Measurements from ENCODE around the gene PTH2R.
"Not testable (repeated sequence)": the region's sequence is repeated elsewhere in the genome, so short reads cannot be mapped to it uniquely, and the experiment has no call there.

PTH2R gene, protein sequence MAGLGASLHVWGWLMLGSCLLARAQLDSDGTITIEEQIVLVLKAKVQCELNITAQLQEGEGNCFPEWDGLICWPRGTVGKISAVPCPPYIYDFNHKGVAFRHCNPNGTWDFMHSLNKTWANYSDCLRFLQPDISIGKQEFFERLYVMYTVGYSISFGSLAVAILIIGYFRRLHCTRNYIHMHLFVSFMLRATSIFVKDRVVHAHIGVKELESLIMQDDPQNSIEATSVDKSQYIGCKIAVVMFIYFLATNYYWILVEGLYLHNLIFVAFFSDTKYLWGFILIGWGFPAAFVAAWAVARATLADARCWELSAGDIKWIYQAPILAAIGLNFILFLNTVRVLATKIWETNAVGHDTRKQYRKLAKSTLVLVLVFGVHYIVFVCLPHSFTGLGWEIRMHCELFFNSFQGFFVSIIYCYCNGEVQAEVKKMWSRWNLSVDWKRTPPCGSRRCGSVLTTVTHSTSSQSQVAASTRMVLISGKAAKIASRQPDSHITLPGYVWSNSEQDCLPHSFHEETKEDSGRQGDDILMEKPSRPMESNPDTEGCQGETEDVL

DNA sequence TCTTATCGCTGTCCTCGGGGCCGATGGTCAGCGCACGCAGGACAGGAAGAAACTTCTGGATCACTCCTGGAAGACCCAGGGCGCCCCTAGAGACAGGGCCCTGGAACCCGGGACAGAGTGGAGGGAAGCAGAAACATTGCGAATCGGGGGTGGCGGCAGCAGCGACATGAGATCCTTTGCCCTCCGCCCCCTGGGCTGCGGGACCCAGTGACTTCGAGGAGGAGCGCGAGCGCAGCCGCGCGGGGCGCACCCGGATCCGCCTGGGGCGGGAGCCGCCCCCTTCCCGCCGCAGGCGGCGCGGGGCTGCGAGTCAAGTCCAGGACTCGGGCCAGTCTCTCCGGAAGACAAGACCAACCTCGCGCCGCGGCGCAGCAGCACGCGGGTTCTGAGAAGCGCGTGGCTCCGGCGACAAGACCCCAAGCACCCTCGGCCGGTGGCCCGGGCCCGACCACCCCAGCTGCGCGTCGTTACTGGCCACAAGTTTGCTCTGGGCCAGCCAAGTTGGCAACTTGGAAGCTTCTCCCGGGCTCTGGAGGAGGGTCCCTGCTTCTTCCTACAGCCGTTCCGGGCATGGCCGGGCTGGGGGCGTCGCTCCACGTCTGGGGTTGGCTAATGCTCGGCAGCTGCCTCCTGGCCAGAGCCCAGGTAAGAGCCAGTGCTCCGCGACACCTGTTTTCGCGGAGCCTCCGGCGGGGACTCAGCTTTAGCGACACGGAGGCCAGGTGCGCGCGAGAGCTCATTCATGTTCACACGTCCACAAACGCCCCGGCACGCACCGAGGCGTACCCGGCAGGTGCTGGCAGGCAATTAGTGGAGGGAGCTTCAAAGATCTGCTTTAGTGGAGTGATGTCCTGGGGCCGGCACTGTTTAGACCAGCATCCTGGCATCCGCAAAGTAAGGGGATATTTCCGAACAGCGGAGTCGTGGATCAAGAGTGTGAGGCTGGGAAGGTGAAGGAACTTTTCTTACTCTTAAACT is at the start of gene PTH2R:
Gene PTH2R, plus strand, starts transcription at position 319 of the 978 bp plus-strand sequence. Its CDS starts 252 bp downstream, at position 571.
- peak; percentile 28 to 86 for DNase-seq

DNA sequence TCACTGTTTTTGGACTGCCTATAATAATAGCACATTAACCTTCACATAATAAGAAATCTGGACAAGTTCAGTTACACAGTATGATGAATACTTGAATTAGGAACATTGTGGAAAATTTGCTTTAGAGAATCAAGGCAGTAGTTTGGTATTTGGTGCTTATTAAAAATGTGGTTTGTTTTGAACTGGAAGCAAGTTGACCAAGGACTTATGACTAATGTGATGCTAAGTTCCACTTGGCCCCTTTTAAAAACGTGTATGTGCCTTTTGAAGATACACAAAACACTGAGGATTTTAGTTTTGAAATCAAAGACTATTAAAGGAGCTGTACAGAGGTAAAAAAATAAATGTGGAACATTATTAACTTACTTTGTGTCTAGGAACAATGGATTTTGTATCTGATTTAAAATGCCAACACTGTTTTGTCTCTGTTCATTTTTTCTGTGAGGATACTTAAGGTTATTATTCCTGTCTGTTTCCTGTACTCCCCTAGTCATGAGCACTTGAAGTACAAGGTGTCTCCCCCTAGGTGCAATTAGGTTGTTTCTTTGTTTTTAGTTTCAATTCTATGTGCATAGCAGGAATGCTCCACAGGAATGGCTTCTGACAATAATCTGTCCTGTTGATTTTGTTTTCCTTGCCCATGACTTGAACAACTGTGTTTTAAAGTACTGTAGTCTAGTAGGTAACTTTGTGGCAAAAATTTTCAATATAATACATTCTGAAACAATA is 49.6 kb upstream of the PTH2R start:
- no peak for DNase-seq

DNA sequence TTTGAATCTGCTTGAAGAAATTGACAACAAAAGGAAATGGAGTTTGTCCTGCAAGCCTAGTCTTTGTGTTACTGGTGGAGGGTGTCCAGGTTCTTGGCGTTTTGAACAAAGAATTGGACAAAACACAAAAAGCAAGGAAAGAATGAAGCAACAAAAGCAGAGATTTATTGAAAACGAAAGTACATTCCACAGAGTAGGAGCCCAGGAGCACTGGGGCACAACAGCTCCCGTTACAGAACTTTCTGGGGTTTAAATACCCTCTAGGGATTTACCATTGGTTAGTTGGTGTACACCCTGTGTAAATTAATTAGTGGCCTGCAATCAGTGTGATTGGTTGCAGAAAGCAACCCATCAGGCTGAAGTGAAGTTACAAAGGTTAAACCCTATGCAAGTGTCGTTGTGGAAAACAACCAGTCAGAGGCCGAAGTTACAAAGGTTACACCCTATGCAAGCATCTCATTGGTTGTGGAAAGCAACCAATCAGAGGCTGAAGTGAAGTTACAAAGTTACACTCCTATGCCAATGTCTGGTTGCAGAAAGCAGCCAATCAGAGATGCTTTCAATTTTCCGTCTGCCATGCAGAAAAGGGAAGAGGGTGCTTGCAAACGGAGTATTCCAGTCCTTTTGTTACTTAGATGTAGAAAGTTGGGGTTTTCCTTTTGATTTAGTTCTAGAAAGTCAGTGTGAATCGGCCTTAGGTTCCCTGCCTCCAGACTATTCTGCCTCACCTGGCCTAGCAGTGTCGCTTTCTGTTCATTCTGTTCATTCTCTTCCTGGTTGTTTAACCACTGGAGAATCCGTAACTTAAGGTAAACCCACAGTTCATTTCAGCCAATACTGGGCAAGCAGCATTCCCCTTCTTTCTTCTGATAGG is 47.6 kb upstream of the PTH2R start:
- DNase-seq: no peak

DNA sequence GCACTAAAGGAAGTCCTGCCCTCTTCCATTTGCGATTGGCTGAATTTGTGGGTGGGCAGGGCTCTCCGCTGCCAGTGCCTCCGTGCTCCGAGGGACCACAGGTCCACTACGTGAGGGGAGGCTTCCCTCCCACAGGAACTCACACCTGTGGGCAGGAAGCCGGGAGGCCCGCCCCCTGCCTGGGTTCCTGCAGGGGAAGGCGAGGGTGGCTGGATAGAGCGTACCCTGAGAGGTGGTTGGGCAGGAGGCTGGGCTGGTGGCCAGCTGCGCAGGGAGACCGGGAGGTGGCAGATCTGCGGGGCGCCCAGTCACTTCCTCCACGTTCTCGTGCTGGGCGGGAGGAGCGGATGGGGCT is 47.0 kb upstream of the PTH2R start:
- DNase-seq: peak; percentile 46 to 47

DNA sequence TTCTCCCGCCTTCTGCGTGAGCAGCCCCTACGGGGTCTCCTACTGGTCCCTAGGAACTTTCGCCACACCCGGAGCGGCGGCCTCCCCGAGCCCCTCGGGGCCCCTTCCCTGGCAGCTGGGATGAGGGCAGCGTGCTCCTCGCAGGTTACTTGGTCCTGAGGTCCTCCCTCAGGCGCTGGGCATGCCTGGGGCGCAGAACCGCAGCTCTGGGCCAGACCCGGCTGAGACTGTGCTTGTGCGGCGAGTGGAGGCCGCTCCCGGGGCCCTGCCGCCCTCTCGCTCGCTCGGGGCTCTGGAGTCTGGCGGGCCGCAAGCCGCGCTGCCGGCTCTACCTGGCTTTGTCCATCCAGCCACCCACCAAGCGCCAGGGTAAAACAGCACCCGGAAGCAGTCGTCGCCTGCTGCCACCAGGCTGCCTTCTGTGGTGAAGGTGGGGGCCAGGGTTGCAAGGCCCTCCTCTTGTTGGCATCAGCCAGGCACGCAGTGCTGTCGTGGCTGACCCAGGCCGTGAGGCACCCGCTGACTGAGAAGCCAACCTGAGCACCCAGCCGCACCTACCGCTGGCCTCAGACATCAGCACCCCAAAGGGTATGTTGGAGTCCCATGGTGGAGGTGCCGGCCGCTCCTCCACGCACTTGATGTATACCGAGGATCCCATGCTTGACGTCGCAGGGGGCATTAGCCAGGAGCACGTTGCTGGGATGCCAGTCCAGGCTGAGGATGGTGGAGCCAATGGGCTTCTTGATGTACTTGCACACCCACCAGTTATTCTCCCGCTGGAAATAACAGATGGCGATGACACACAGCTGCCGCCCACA is 46.1 kb upstream of the PTH2R start:
- no peak for DNase-seq

DNA sequence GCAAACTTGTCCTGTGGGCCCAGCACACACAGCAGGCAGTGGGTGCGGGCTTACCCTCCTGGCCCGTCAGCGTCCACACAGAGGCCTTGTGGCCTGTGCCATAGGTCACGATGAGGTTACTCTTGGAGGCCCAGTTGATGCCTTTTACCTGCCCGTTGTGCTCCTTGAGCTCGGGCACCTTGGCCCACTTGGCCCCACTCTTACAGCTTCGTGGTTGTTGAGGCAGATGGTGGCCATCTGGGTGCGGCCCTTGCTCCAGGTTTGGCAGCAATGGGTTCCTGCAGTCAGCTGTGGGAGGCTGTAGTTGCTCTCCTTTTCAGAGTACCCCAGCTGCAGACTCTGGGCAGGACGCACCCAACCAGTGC is 45.5 kb upstream of the PTH2R start:
- no peak for DNase-seq

DNA sequence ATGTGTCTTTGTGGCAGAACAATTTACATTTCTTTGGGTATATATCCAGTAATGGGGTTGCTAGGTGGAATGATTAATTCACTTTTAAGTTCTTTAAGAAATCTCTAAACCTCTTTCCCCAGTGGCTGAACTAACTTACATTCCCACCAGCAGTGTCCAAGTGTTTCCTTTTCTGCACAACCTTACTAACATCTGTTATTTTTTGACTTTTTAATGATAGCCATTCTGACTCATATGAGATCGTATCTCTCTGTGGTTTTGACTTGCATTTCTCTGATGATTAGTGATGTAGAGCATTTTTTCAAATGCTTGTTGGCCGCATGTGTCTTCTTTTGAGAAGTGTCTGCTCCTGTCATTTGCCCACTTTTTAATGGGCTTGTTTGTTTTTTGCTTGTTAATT is 43.1 kb upstream of the PTH2R start:
- DNase-seq: no peak

DNA sequence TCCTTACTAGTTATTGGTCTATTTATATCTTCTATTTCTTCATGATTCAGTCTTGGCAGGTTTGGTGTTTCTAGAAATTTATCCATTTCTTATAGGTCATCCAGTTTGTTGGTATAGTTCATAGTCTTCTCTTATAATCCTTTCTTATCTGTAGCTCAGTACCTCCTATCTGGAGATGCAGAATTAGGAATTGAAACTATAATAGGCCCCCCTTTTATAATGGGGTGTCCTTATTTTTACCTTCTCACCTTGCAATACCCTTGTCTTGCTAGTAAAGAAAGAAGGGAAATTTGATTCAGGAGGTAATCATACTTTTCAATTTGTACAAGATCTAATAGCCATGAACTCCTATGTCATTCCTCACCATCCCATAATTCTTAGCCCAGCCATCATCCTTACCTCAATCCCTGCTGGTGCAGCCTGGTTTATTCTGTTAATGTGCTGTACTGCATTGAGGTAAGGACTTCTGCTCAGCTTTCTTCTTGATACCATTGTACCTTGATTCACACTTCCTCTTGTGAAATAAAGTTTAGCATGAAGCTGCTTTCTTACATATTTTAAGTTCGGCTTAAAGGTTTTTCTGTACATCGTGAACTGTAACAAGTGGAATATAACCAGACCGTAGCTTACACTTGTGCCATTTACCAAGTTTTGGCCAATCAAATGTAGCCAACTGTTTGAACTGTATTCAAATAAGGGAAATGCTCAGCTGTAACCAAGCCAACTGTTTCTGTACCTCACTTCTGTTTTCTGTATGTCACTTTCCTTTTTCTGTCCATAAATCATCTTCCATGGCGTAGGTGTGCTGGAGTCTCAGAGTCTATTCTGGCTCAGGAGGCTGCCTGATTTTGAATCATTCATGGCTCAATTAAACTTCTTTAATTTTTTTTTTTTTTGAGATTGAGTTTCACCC is 40.1 kb upstream of the PTH2R start:
- DNase-seq: no peak

DNA sequence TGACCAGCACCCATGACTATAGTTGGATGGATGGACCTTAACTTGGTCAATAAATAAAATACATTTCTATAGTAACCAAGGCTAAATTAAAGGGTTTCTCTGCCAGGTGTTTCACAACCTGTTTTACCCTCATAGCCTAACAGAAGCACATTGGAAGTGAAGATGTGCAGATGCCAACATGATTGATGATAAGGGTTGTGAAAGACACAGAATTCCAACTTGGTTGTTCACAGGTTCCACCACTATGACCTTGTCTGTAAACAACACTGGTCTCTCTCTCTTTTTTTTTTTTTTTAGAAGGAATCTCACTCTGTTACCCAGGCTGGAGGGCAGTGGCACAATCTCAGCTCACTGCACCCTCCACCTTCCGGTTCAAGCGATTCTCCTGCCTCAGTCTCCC is 37.5 kb upstream of the PTH2R start:
- DNase-seq: no peak

DNA sequence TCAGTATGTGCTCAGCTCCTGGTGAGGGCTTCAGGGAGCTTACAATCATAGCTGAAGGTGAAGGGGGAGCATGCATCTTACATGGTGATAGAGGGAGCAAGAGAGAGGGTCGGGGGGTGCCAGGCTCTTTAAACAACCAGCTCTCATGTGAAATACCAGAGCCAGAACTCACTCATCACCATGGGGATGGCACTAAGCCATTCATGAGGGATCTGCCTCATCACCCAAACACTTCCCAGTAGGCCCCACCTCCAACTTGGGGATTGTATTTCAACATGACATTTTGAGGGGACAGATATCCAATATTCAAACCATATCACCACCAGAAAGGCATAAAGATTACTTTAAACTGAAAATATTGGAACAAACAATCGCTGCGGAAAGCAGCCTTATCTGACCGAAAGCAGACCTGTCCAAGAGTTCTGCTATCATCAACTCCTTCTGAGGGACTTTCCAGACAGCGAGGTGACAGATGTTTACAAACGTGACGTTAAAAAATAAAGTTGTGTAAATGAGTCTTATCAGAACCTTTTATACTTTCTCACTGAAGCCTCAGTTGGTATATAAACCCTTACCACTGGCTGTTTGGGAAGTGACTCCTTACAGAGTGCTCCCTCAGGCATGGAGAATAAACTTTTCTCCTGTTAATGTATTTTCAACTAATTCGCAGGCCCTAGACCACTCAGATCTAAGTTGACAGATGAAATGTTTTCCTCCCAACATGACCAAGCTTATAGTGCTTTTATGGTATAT is 35.5 kb upstream of the PTH2R start:
- DNase-seq: no peak

DNA sequence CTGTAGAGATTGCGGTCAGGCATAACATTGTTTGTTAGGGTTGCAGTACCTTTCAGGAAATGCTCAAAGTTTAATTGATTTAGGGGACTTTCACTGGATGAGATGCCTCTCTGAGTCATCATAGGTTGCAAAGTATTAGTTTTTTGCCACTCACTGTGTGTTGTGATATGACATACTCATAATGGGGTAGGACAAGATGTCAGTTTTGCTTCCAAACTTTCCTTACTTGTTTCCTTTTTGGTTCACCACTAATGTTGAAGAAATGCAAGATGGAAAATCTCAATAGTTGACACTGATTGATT is 35.0 kb upstream of the PTH2R start:
- DNase-seq: no peak

DNA sequence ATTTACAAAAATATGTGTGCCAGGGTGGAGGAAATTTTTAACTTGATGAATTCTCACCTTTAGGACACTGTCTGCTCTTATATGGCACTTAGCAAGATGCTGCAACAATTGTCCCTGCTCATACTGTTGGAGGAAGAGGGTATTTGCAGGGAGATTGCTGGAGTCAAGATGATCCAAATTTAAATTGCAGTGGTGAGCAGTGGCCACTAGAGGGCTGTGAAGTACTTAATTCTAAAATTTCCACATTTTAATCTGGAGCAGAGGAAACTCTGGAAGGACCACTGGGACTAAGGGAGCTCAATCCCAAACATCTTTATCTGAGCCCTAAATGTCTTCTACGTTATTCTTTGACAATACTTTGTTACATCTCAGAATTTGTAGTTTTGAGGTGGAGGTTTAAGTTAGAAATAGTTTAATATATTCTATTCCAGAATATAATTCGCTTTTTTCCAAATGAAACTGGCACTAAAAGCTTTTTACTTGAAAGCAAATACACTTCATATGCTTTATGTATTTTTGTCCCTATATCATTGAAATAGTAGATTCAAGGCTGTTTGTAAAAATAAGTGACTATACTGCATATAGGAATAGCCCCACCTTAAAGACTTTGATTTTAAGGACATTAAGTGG is 33.0 kb upstream of the PTH2R start:
- peak; percentile 25 to 26 for DNase-seq

DNA sequence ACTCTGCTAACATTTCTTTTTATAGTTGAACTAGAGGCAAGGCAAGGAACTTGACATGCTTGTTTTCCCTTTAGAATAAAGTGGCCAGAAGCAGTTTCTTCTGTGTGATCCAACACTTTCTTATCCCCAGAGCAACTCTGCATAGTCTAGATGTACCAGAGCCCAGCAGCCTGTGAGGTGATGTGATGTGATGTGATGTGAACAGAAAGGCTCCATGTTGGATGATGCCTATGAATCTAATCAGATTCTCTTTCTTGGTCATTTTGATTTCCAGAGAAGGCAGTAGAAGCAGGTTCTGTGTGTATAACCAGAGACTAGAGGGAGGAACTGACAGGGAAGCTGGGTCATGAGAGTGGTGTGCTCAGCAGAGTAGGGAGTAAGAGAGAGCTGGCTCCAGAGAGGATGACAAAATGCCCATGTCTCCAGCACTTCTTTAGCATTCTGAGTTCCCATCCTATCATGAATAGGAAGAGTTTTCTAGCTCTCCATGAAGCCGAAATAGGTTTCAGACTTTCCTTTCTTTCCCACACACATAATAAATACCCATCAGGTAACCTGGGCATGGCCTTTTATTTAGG is 31.0 kb upstream of the PTH2R start:
- no peak for DNase-seq

DNA sequence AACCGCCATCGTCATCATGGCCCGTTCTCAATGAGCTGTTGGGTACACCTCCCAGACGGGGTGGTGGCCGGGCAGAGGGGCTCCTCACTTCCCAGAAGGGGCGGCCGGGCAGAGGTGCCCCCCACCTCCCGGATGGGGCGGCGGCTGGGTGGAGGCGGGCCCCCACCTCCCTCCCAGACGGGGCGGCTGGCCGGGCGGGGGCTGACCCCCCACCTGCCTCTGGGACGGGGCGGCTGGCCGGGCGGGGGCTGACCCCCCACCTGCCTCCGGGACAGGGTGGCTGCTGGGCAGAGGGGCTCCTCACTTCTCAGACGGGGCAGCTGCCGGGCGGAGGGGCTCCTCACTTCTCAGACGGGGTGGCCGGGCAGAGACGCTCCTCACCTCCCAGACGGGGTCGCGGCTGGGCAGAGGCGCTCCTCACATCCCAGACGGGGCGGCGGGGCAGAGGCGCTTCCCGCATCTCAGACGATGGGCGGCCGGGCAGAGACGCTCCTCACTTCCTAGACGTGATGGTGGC is 29.2 kb upstream of the PTH2R start:
- DNase-seq: not testable (repeated sequence)

DNA sequence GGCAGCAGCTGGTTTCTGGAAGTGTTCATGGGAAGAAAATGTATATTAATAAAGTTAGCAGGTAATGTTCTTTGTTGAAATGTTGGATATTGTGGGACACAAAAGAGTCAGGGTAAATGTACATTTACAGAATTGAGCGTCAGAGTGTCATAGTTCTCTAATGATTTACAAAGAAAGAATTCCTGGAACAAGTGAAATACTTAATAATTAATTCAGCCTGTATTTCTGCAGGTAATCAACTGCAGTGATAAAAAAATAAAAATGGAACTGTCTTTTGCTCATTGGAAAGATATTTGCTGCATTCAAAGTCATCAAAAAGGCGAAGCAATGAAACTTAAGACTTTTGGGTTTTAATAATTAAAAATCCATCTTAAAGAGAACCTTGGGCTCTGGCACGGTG is 27.4 kb upstream of the PTH2R start:
- DNase-seq: no peak

DNA sequence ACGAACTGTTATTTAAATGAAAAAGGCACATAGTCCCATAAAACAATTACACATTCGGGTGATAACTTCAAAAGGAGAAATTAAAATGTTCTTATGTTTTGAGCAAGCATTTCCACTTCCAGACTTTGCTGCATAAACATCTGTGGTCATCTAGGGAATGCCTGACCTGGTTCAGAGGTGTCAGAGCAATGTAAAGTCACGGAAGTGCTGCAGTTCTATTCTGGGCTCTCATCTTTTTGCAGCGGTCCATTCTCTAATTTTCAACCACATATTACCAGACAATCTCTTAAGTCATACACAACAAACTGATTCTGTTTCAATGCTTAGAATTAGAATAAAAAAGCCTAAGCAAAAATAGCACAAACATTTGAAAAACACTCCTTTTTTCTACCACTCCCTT is 22.0 kb upstream of the PTH2R start:
- DNase-seq: no peak

DNA sequence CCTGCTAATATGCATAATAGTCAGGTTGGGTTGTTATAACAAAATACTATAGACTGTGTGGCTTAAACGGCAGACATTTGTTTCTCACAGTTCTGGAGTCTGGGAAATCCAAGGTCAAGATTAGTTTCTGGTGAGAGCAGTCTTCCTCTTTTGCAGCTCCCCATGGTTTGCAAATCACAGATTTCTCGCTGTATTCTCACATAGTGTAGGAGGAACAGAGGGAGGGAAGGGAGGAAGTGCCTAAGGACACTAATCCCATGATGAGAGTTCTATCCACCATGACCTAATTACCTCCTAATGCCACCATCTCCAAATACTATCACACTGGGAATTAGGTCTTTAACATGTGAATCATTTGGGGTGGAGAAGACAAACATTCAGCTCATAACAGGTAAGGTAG is 20.1 kb upstream of the PTH2R start:
- DNase-seq: no peak

DNA sequence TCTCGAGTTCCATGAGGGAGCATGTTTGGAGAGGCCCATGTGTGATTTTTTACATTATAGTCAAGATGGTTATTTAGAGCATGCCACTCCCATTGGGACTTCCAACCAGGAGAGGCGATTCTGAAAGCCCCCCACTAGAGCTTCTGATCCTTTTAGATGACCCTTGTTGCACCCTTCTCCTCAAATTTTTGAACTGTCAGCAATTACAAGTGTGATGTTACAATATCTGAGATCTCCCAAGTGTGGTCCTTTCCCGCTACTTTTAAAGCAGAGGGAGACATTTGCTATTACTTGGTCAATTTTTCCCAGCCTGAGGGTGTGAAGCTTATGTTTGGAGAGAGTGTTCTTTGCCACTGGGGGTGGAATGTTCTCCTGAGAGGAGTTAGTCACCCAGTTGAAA is 16.7 kb upstream of the PTH2R start:
- DNase-seq: no peak
